NCI-H748 treated with DMSO at 0.1 percent for 48 hours (cell line): ENCODE data around the gene CALD1.

Source experiments
- DNase-seq: peaks from one replicate; lab custom pipeline; 2025; lab: John Stamatoyannopoulos, UW

The CALD1 gene

DNA sequence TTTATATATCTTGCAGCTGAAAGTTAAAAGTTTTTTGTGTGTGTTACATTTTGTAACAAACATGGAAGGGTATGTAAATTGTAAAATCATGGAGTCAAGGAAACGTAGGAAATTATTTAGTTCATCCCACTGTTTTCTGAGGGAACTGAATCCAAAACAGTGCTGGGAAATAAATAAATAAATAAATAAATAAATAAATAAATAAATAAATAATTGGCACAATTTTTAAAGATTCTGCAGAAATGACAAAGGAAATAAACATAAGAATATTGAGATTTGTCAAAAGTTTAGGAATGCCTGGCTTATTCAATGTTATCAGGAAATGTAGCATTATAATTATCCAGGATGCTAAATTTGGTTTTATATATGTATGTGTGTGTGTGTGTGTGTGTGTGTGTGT lies 115.5 kb downstream of the CALD1 start:
- no peak for DNase-seq

DNA sequence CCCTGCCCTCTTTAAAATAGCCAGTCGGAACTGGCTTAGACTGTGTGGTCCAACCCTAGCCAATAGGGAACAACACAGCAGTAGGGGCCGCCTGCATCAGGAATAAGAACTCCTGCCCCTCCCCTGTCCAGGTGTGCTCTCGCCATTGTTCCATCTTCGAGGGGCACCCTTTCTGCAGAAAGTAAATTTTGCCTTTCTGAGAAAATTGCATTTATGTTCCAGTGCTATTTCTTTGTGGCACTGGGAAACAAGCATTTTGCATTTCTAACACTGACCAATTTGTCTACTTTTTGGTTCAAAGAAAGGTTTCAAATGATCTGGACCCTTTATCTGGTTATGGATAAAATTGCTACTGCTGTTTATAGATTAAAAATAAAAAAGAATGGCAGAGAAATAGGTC lies 116.6 kb downstream of the CALD1 start:
- no peak for DNase-seq

DNA sequence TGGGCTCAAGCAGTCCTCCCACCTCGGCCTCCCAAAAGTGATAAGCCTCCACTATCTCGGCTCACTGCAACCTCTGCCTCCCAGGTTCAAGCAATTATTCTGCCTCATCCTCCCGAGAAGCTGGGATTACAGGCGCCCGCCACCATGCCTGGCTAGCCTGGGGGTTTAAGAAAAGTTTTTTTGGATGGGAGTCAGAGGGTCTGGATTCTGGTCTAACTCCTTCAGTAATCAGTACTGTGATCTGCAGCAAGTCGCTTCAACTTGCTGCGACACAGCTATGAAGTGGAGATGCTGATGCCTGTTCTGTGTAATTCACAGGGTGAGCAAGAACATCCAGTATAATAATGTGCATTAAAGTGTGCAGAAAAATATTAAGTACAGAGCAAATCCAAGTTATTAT lies 118.5 kb downstream of the CALD1 start:
- DNase-seq = no peak

DNA sequence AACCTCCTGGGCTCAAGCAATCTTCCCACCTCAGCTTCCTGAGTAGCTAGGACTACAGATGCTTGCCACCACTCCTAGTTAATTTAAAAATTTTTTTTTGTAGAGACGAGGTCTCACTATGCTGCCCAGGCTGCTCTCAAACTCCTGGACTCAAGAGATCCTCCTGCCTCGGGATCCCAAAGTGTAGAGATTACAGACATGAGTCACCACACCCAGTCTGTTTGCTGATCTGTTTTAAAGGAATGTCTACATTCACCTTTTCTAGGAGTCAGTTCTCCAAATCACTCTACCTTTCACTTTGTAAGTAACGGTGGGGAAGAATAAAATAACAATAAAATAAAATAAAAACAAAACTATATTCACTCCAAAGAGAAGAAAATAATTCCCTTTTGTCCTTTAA lies 120.3 kb downstream of the CALD1 start:
- no peak for DNase-seq

- no peak for DNase-seq
Observed at GRCh38 chr7:134900166-134900982, 120.9 kb downstream of the CALD1 start.

GRCh38 chr7:134901389-134902020 lies 122.1 kb downstream of the CALD1 start:
- DNase-seq = no peak

GRCh38 chr7:134902058-134902457 lies 122.6 kb downstream of the CALD1 start:
- DNase-seq = no peak

- no peak for DNase-seq
Observed at GRCh38 chr7:134903073-134903790, 123.8 kb downstream of the CALD1 start.

DNA sequence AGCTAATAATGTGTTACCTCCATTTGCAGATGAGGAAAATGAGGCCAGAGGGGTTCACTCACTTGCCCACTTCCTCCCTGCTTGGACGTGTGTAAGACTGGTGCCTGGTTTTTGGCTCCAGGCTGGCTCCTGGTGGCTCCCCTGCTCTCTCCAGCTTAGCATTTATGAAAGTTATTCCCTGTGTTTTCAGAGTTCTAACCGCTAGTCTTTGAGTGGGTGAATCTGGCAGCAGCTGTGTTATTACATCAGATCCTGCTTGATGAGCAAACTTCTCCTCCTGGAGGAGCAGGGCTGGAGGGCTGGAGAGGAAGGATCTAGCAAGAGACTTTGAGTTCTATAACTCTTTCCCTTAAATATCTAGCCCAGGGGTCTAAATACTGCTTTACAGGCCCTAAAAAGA lies 125.9 kb downstream of the CALD1 start:
- DNase-seq = no peak

DNA sequence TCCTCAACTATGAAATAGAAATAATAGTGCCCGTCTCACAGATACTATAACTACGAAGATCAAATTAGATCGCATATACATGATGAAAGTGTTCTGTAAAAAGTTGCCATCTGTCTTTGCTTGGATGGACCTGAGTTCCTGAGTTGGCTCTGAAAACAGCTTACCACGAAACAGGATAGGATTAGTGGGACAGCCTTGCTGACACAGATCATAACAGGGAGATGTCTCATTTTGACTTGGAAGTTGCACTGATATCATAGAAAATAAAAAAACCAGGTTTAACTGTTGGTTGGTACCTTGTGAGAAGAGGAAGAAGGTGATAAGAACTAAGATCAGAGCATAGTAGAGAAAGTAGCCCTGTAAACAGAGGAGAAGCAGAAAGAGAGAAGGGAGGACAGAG lies 127.6 kb downstream of the CALD1 start:
- DNase-seq = no peak

DNA sequence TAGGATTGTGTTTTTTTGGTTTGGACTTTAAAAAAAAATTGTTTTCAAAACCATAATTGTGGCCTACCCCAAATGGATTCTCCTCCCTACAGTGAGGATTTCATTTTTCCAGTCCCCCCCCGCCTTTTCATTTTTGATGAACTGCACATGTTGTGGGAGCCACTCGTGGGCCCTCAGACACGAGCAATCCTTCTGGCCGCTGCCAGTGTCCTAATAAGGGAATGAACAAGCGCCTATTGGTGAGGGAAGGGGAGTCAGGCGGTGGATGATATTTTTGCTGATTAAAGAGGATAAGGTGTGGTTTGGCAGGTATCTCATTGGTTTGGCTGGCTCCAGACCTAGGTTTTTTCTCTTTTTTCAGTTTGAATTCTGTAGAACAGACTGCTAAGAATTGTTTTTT lies 128.2 kb downstream of the CALD1 start:
- DNase-seq = no peak

- no peak for DNase-seq
Observed at GRCh38 chr7:134908289-134908688, 128.9 kb downstream of the CALD1 start.

DNA sequence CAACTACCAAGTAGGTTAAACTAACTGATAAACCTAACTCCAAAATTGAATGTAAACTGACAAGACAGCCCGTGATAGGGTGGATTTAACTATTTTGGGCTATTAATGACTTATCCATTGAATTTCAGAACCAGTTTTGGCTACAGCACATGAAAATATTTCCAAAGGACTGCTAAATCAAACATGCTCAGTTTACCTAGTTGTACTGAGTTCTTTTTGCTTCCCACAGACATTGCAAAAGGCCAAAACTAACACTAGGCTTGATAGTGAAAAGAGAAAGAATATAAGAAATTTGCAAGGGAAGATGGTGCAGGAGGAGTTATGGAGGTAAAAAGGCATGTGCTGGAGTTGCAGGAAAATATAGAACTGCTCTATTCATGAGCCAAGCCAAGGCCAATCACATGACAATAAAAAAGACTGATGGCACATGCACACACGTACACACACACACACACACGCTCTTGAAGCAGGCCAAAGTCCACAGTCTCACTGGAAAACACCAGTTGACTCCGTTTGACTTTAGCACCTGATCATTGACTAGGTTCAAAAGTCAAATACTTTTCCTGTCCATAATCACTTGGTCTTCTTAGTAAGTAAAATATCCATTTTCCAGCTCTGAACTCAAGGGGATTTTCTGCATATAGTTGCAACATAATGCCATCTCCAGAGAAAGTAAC lies 130.9 kb downstream of the CALD1 start:
- DNase-seq = no peak

DNA sequence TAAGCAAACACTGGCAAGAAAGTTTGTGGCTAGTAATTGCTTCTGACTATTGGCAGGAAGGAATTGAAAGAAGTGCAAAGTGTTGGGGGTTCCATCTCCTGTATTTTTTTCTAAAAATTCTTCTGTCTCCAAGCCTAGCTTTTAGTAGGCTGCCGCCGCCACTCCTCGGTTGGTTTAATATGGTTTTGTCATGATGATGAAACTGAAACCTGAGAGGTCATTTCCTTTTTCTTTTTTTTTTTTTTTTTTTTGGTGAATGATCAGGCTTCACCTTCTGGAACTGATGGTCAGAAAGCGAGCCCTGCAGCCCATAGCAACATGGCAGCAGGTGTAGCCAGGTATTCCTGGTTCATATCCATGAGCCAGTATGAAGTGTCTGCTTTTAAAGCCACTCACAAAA lies 131.5 kb downstream of the CALD1 start:
- DNase-seq = no peak

DNA sequence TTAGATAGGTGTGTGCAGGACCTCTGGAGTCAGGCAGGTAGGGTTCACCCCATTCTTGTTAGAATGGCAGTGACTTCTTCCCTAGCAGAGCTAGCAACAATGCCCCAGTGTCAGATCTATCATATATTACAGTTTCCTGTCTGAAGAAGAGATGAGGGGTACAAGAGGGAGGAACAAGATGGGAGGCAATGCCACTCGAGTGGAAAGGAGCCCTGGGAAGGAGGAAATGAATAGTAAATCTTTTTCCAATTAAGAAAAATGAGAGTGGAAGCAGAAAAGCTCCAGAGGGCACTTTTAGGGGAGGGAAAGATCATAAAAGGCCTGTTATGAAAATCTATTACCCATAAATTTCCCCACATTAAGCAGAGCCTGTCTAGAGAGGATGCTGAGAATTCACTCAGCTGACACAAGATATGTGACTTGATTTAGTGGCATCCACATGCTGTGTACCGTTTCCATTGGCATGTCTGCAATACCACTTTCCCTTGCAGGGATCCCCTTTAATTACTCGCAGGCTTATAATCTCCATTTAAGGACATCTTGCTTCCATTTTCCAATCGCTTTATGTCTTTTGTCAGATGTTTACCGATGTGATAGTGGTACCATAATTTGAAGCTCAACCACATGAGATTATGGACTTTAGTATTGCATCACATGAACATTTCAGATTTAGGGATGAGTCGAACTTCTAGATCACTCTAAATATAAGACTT lies 136.9 kb downstream of the CALD1 start:
- no peak for DNase-seq

DNA sequence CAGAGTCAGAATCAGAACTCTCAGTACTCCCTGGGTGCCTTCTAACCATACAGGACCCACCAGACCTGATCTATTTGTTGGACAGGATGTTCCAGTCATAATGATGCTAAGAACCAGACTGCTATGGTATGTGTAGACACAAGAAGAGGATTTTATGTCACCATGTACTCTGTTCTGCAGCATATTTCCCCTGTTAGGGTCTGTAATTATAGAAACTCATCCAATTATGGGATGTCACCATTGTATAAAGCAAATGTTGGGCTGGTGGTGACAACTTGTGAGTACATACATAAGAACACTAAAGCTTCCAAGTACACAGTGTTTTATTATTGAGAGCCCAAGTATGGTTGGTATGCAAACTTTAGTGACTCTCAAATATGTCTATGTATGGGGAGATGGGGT lies 139.8 kb downstream of the CALD1 start:
- no peak for DNase-seq

GRCh38 chr7:134920026-134920753 lies 140.8 kb downstream of the CALD1 start:
- no peak for DNase-seq

DNA sequence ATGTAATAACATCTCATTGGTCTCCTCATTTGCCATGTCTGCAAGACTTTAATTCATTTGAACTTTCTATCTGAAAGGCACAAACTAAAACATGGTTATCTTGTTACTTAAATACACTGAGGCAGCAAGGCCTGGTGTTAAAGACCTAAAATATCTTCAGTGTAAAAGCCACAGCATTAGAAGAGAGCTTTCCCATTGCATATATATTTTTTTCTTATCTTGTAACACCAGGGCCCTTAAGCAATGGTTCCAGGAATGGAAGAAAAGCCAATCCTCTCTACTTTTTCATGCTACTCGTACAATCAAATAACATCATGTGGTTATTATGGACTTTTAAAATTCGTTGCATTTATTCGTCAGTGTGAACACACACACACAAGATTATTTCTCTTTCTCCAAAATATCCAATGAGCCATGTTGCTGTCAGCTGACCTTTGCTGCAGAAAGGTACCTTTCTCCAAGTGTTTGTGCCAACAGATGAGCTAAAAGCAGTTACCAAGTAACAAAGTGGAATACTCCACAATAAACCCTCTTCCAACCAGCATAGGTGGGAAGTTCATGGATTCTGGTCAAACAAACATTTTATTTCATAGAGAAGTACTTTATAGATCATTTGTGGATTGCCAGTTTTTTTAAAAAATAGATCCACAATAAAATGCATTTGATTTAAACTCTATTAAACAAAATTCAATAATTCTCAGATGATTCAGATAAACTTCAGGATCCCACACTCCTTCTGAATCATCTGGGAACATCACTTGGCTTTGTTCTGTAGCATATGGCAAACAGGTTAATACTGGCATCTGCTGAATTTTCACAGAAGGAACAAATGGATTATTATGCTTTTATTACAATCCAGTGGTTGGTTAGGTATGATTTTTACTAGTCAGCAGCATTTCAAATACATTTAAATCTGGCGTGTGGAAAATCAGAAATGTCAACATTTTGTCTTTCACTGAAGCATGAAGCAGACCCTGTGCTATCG lies 143.6 kb downstream of the CALD1 start:
- DNase-seq = no peak

DNA sequence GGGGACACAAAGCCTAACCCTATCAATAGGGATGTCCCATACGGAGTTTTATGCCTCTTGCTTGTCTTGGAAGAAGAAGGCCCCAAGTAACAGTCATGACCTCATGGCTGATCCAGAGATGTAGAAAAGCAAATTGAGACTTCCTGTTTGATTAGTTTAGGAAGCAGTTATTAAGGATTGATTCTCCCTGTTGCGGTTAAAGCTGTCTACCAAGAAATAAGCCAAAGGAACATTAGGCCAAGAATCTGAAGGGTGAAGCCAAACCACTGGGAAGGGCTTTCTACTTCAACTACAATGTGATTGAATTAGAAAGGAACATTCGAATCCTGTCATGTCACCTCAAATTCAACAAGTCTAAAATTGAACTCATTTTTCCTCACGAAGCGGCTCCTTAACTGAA lies 146.3 kb downstream of the CALD1 start:
- no peak for DNase-seq

- DNase-seq = no peak
Observed at GRCh38 chr7:134926396-134926795, 147.0 kb downstream of the CALD1 start.
